GM21515 (cell line): ENCODE data around the gene SEMA6B.

Experiments used
- ATAC-seq: cut with Tn5 transposase; IDR thresholded peaks from one replicate; pipeline ENCODE4 v1.9.1; 2021; ENCODE audit not compliant: unreplicated experiment

The SEMA6B gene

DNA sequence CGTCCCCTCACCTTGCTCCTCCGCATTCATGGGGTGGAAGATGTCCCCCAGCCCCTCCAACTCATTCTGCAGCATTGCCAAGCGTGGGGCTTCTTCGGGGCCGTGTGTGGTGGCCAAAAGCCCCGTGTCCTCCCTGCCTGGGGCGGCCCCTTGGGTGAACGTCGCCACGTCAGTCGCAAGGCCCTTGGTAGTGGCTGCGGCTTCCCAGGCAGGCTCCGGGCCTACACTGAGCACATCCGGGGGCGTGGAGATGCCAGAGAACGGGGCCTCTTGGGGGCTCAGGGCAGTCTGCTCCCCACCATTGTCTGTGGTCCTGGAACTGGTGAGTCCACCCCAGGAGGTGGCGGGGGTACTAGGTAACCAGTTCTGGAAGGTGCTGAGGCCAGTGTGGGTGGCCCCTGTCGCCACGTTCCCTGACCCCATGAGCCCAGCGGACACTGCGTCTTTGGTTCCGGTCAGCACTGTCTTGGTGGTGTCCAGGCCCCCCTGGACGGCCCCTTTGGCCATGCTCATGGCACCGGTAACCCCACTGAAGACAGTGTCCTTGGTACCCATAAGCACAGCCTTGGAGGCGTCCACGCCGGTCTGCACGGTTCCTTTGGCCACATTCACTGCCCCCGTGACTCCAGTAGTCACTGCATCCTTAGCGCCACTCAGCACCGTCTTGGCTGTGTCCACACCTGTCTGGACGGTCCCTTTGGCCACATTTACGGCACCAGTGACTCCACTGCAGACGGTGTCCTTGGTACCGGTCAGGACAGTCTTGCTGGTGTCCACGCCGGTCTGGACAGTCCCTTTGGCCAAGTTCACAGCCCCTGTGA lies 48.8 kb downstream of the SEMA6B start:
- no peak for ATAC-seq

DNA sequence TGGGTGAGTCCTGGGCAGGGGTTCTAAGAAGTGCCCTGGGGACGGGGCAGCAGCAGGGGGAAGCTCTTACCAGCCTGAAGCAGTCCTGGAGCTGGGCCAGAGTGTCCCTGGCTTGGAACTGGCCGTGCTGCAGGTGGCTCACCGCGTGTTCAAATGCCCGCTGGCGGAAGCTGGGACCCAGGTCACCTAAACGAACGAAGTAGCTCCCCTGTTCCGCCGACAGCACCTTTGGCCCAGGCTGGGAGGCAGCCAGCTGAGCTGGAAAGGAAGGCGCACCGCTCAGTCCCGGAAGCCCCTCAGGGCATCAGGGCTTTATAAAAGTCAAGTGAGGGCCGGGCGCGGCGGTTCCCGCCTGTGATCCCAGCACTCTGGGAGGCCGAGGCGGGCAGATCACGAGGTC lies 50.8 kb downstream of the SEMA6B start:
- ATAC-seq, result no peak

DNA sequence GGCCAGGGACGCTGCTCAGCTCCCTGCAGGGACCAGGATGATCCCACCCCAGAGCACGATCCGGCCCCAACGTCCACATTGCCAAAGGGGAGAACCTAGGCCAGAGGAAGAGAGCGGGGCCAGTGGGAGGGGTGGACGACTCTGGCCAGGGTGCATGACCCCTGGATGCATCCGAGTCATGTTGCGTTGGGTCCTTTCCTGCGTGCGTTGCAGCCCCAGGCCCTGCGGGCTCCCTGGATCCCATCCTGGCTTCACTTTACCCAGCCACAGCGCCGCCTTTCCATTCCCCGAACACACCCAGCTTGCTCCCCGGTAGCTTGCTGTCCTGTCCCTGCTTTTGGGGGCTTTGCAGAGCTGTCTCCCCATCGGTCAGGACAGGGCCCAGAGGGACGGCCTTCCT lies 51.7 kb downstream of the SEMA6B start:
- ATAC-seq, result no peak

DNA sequence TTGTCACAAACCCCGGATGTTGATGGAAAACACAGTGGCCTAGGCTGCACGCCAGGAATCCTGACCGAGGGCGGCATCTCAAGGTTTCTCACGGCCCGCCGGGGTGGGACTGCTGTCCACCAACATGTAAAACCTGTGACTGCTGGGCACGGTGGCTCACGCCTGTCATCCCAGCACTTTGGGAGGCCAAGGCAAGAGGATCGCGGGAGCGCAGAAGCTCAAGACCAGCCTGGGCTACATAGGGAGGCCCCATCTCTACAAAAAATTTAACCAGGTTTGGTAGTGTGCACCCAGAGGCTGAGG lies 52.4 kb downstream of the SEMA6B start:
- no peak for ATAC-seq

DNA sequence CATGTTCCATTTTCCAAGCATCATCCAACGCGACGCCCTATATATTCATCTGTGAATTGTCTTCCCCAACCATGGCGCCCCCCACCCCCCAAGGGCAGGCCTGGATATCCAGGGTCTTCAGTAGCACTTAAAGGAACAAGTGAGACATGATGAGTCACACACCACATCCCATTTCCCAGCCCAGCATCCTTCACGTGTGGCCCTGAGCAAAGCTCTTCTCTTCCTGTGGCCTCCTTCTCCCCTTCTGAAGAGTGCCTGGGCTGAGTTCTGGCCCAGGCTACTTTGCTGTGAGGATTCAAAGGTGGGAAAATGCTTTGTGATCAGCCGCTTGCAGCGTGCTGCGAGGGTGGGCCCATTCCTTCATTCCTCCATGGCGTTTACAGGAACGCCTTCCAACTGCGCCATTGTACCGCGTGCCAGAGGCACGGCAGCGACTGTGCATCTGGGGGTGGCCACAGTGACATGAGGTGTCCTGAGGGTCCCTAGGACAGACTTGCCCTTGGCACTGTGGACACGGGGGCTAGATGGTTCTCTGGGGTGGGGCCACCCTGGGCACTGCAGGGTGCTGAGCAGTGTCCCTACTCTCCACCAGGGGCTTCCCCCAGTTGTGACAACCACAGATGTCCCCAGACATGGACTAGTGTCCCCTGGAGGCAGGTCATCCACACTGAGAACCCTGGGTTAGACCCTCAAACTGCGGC lies 52.9 kb downstream of the SEMA6B start:
- ATAC-seq, result no peak

DNA sequence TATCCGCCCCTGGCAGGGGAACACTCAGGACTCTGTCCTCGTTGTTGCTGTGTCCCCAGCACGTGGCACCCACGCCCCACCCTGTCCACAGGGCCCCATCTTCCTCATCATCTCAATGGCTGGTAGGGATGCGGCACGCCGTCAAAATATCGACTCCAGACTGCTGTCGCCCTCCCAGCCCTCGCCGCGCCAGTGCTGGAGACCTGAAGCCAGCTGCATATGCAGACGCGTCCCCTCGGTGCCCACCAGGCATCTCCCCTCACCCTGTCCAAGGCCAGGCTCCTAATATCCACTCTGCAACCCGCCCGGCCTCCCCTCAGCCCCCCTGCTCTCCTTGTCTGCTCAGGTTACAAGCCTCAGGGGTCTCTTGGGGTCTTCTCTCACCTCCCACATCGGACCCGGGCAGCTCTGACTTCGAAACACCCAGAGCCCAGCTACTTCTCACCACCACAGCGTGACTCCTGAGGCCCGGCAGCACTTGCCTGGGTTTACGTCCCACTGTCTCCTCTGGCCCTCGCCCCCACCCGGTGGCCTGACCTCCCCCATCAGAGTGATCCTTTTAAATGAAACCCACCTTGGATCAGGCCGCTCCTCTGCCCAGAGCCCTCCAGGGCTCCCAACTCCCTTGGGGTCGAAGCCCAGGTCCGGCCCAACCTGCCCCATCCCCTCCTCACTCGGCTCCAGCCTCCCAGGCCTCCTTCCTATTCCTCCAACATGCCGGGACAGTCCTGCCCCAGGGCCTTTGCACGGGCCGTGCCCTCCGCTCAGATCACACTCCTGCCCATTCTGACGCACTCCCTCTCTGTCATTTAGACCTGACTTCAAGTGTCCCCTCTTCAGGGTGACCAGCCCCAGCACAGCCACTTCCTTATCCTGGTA lies 53.7 kb downstream of the SEMA6B start:
- no peak for ATAC-seq

DNA sequence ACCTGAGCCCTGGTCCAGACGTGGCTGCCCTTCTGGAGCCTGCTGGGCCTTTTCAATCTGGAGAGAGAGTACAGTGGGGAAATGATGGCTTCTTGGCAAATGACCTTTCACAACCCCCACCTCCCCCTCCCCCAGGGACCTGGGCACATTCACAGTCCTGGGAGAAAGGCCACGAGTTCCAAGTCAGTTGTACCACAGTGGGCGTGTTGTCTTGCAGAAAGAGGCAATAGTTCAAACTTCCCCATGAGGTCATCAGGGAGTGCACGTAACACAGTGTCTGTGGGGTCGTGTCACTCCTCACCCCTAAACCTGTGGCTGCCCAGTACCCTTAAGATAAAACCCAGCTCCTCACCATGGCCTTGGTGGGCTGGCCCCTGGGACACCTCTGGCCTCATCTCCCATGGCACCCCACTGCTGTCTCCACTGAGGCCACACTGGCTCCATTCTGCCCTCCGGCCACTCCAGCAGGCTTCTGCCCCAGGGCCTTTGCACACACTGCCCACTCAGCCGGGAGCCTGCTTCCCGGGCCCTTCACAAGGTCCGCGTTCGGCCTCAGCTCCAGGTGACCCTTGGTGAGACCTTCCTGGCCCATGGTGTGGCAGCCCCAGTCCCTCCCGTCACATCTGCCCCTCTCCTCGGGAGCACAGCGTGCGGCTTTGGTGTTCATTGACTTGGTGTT lies 54.5 kb downstream of the SEMA6B start:
- no peak for ATAC-seq

DNA sequence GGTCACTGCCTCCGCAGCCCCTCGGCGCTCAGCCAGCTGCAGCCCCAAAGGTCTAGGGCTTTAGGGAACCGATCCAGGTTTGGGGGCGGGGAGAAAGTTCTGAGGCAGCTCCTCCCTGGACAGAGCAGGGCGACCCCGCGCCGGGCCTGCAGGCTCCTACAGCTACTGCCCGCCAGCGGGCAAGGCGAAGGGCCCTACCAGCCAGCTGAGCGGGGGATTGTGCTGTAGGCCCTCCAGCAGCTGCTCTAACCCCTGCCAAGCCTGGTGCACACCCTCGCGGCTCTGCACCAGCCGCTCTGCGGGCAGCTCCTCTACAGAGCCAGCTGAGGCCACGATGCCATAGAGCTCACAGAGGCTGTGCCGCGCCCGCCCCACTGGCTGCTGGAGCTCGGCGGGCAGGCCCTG lies 55.2 kb downstream of the SEMA6B start:
- ATAC-seq, result no peak

DNA sequence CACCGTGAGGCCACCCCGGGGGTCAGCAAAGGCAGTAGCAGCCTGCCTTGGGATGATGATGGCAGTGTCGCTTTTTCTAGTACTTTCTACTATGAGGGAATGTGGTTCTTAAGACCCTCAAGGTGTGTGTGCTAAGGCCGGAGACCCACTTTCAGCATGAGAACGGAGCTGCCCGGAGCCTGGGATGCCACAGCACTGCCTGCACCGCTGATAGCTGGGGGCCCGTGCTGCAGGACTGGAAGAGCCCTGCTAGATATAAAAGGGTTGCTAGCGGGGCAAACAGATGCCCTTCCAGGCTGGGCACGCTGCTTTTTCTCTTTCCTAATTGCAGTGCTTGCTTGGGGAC lies 55.7 kb downstream of the SEMA6B start:
- no peak for ATAC-seq

DNA sequence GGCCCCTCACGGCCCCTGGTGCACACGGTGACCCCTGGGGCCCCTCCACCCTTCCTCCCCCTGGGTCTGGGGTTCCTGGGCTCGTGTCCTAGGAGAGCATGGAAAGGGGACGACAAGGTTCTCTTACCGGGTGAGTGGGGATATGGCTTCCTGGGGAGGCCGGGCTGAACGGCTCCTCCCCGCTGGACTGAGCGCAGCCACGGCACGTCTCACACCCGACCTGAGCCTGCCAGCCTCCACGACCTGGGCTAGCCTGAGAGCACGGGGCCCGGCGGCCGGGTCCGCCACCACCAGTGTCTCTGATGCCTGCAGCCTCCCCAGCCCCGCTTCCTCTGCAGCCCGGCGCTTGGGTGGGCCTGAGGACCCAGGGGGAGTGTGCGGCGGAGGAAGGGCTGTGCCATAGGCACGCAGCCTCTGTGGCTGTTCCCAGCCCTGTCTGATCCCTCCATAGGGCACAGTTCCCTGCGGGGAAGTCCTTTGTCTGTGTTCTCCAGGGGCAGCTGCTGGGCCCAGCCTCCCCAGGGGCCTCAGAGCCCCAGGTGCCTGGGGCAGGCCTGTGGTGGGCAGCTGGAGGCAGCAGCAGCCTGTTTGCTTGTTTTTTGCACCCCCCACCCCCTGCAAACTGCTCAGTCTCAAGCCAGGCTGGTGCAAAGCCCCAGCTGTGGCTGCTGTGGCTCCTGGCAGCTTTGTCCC lies 56.2 kb downstream of the SEMA6B start:
- no peak for ATAC-seq

DNA sequence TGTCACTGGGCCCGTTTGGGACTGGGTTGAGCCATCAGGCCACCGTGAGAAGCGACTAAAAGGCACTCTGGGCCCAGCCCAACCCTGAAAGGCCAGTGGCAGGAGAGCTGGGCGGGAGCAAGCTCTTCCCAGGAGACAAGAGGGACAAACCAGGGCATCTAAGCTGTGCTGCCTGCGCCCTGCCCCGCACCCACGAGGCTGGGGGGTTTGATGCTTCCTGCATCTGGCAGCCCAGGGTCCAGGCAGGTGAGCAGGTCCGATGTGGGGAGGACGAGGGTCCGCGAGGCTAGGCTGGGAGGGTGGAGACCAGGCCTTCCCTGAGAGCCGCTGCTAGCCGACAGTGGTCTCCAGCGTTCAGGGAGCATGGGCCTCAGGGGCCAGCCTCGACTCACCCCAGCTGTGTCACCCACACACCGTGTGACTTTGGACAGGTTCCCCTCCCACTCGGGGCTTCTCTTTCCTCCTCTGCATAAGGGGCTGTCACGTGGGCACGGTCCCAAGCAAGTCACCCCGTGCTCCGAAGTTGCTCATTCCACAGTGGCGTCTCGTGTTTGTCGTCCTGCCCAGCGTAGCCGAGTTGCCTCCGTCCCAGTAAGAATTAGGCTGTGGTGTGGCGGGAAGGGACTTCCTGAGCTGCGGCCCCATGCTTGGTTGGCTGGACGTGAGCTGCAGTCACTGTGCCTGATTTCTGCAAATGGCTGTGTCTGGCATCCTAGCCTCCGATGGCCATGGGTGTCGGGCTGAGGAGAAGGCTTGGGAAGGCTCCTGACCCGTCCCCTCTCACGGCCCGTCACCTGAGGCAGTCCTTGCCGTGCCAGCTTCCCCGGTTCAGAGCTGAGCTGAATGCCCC lies 57.0 kb downstream of the SEMA6B start:
- ATAC-seq, result no peak

DNA sequence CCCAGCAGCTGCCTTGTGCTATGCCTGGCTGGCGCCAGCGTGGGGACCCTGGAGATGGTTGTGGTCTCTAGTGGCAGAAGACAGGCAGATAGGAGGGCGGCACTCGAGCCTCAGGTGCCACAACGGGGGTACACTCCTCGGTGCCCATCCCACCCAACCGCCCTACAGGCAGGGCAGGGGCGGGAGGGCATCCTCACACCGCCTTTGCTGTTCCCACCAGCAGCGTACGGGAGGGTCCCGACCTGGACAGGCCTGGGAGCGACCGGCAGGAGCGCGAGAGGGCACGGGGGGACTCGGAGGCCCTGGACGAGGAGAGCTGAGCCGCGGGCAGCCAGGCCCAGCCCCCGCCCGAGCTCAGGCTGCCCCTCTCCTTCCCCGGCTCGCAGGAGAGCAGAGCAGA lies 57.8 kb downstream of the SEMA6B start:
- no peak for ATAC-seq

DNA sequence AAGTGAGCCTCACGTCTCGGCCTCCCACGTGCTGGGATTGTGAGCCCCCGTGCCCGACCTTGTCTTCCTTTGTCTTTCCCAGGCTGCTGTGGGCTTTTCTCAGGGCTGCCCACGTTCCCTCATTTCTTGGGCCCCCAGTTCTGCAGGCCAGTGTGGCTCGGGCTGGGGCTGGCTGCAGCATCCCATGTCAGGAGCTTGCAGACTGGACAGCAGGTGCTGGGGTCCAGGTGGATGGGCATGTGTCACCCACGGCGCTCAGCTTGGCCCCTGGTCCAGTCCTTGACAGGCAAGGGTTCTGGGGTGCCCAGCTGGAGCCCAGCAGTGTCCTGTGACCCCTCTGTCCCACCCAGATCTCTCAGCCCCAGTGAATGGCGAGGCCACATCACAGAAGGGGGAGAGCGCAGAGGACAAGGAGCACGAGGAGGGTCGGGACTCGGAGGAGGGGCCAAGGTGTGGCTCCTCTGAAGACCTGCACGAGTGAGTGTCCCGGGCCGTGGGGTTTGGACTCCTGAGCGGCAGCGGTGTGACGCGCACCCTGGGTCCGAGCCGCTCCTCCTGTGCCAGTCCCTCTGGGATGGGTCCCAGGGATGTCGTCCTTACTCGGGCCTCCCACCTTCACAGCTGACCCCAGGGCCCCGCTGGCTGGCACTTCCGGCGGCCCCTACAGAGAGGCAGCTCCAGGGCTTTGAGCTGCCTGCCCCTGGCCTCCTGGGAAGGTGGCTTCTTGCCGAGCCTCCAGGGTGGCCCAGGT lies 58.5 kb downstream of the SEMA6B start:
- ATAC-seq, result no peak

DNA sequence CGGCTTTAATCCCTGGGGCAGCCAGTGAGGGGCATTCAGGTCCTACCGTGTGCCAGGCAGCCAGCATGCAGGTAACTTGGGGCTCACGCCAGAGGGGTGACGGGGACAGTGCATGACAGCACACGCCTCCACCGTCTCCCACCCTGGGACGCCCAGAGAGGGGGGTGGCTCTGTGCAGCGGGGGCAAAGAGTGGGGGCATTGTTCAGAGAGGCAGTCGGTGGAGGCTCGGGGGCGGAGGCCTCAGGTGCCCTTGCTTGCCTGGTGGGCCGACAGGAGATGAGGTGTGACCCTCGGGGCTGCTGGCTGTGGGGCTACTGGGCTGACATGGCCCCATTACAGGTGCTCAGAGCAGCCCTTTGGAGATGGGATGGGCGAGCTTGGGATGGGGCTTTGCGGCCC lies 59.6 kb downstream of the SEMA6B start:
- no peak for ATAC-seq

DNA sequence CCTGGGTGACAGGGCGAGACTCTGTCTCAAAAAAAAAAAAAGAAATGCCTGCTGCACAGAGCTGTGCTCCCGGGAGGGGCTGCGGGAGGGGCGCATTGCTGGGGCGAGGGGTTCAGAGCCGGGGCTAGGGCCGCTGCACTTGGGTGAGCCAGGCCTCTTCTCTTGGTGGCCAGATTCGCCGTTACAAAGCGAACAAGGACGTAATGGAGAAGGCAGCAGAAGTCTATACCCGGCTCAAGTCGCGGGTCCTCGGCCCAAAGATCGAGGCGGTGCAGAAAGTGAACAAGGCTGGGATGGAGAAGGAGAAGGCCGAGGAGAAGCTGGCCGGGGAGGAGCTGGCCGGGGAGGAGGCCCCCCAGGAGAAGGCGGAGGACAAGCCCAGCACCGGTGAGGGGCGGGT lies 60.2 kb downstream of the SEMA6B start:
- ATAC-seq, result no peak

DNA sequence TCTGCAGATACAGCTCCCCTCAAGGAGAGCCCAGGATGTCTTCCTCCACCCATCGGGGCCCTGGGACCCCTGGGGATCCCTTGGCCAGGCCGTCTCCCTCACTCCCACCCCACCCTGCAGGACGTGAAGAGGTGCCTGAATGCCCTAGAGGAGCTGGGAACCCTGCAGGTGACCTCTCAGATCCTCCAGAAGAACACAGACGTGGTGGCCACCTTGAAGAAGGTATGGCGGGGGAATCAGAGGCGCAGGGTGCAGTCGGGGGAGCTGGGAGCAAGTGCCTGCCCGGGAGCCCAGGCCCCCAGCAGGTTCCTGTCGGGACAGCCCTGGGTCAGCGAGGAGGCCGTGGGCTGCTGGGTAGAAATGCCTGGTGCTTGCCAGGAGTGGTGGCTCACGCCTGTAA lies 60.8 kb downstream of the SEMA6B start:
- ATAC-seq, result no peak

DNA sequence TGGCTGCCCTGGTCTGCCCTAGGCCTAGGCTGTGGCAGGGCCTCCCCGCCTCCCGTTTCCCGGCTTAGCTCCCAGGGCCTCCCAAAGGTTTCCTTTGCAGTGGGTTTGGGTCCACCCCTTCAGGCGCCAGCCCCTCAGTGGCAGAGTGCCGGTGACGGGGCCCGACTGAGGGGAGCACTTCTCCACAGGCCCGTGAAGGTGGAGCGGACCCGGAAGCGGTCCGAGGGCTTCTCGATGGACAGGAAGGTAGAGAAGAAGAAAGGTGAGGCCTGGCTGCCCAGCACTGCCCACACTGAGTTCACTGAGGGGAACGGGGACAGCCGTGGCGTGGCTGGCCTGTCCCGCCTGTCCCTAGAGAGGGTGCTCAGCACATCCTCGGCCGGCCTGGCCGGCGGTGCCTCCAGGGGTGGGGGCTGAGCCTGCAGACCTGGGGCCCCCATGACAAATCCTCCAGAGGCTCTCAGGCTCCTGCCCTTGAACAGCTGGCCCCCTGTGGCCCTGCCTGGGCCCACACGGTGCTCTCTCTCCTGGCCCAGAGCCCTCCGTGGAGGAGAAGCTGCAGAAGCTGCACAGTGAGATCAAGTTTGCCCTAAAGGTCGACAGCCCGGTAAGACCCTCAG lies 61.6 kb downstream of the SEMA6B start:
- no peak for ATAC-seq

DNA sequence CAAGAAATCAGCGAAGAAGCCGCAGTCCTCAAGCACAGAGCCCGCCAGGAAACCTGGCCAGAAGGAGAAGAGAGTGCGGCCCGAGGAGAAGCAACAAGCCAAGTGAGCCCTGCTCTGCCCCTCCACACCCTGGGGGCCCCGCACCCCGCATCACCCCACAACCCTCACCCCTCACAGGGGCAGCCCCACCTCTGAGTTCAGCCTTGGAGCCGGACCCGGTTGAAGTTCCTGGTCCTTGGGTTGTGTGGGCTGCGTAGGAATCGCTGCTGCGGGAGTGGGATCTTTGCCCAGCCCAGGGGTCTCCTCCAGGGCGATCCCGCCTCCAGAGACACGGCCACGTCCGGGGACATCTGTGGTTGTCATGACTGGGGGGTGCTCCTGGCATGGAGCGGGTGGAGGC lies 63.2 kb downstream of the SEMA6B start:
- ATAC-seq, result no peak

DNA sequence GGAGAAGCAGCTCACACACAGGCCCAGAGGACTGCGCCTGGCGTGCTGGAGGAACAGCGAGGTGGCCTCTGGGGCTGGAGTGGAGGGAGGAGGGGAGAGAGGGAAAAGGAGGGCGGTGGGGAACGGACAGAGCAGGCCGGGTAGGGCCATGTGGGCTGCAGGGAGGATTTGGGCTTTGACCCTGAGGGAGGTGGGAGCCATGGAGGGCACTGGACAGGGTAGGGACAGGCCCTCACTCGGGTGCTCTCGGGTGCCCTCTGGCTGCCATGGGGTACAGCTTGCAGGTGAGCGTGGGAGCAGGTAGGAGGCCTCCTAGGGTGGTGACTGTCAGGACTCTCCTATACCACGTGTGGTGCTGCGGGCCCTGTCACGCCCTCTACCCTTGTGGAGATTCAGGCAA lies 64.0 kb downstream of the SEMA6B start:
- no peak for ATAC-seq
